SIG-M5 treated with dmso at 0.1 percent for 504 hours (cell line): ENCODE results near the gene ST8SIA6.

Experiments used
- DNase-seq: peaks from one replicate; lab custom pipeline; 2025; ENCODE audit not compliant: unreplicated experiment; lab: John Stamatoyannopoulos, UW

ST8SIA6 gene

DNA sequence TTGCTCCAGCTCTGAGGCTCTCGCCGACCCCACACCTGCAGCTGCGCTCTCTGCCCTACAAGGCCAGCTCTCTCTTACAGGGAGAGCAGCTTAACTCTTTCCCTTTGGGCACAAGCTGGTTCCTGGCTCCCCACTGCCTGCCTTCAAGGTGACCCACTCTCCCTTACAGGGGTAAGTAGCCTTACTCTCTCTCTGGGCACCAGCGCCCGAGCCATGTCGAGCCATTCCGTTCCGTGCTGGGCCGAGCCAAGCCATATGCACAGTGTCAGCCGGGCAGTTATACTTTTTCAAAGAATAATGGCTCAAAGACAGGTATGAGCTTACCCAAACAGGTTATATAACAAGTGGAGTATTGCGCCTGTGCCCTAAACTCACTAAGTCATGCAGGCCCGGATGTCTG lies 181.7 kb downstream of the ST8SIA6 start:
- no peak for DNase-seq
